CD4-positive, alpha-beta T cell treated with Interleukin-6 for 4 hours (primary cell): ENCODE results near the gene TFF3.
"Not testable (repeated sequence)": the region's sequence is repeated elsewhere in the genome, so short reads cannot be mapped to it uniquely, and the experiment has no call there.

Experiments
- DNase-seq: peaks from one replicate; pipeline ENCODE4 v3.0.0-alpha.2; 2020; ENCODE audit warnings: mixed read lengths

Gene TFF3

DNA sequence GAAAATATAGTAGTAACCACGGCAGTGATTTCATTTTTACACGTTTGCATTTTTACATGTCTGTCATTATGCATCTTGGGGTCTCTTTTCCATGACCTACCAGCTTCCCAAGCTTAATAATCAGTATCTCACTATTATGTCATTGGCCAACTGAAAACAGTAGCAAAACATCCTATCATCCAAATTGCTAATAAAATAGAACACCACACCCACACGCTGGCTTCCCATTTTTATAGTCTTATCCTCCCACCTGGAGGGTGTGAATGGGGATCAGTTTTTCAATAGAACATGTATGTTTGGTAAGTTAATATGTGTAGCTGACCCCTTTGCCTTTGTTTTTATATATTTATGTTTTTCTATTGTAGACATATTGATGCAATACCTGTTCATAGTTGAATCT, 11.8 kb downstream of the TFF3 start:
- no peak for DNase-seq

- DNase-seq, result no peak
These were observed 12.4 kb downstream of the TFF3 start for GRCh38 chr21:42302794-42303193.

- no peak for DNase-seq
These were observed 13.0 kb downstream of the TFF3 start for GRCh38 chr21:42302076-42302650.

DNA sequence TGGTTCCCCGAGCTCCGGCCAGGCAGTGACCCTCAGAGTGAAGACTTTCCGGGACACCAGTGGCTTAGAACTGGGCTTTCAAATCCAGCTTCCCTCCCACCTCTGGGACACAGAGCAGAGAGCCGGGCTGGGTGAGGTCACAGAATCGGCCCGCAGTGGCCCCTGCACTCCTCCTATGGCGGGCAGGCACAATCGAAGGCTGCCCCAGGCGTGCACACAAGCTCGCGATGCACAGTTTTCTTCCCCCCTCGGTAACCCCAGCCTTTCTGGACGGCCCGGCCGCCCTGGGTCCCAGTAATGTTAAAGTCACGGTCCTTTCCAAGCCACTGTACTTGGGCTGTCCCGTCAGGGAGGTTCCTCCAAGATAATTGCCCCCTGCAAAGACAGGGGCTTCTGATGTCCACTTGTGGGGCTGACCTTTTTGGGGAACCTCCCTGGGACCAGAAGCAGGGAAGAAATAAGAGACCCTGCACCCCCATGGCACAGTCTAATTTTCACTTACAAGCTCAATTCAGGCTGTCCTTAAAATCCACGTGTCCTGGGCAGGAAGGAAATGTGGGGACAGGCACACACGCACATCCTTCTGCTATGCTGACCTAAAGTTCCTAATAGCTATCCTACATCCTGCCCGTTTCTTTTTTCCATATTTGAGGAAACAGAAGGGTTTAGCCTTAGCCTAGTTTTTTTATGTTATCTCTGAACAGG, 13.7 kb downstream of the TFF3 start:
- no peak for DNase-seq

DNA sequence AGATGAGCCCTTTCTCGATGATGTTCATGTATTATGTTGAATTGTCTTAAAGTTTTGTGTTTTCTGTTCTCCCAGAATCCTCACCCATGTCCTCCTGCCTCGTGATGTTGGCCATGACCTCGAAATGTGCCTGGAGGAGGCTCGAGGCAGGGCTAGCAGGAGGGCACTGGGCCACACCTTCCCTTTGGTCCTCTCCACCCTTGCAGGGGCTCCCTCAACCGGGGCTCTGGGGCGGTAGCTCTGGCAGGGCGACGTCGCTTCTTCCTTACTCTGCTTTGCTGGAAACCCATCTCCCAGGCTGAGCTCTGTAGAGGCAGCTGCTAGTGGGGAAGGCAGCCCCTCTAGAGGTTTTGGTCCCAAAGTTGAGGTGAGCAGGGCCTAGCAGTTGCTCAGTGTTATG, 14.3 kb downstream of the TFF3 start:
- no peak for DNase-seq

- DNase-seq, result no peak
These were observed 15.1 kb downstream of the TFF3 start for GRCh38 chr21:42300045-42300583.

DNA sequence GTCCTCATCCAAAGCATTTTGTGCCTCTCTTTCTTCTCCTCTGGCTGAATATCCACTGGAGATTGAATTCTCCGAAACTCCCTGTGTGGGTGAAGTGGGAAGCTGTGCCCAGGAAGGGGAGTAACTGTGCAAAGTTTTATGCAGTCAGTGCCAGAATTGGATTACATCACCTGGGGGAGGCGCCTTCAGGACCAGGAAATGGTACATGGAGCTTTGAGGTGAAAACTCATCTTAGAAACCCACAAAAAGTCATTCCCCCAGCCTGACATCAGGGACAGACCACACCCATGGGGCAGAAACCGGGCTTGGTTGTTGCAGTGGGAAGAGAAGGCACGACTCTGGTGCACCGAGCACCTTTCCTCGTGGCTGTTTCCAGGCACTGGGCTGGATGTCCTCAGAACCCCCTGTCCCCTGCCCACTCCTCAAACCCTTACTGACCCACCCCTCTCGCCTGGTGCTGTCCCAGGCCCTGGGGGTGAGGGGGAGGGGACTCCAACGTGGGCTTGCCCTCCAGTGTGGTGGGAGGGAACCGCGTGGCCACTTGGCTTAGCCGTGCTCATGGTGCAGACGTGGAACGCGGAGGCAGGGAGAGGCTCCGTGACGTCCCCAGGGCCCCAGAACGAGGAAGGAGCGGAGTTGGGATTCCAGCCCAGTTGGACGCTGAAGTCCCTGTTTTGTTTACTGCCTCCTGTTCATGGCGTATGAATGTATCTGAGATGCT, 15.7 kb downstream of the TFF3 start:
- DNase-seq, result peak; percentile 9

DNA sequence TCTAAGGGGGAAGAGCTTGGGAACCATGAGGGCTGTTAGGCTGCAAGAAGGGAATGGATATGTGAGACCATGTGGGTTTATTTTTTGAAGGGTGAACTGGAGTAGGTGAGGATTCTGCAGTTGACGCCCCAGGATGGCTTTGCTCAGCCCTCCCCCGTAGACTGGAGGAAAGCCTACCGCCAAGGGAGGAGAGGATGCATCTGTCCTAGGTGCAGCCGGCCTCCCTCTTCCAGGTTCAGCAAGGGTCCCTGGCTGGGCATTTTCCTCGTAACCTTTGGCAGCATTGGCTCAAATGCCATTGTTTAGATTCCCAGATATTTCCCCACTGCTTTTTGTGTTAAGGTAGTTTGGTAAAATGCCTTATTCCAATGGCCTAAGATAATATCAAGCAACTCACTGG, 16.6 kb downstream of the TFF3 start:
- no peak for DNase-seq

- no peak for DNase-seq
These were observed 17.0 kb downstream of the TFF3 start for GRCh38 chr21:42298237-42298636.

GRCh38 chr21:42297377-42297776, 17.8 kb downstream of the TFF3 start:
- DNase-seq, result no peak

- DNase-seq, result no peak
These were observed 18.7 kb downstream of the TFF3 start for GRCh38 chr21:42296501-42296900.

DNA sequence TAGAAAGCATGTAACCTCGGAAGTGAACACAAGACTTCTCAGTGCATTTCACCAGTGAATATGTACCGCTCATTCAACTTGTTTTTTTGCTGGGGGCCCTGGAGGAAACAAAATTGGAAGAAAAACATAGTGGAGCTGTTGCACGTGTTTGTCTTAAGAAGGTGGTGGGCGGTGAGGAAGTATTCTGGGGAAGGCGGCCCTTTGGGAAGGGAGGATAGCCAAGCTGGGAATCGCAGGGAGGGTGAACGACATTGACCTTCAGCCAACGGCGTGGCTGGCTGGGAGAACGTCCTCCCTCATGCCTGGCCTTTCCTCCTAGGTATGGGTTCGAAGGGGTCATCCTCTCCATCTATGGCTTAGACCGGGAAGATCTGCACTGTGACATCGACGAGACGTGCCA, 19.4 kb downstream of the TFF3 start:
- DNase-seq, result no peak

DNA sequence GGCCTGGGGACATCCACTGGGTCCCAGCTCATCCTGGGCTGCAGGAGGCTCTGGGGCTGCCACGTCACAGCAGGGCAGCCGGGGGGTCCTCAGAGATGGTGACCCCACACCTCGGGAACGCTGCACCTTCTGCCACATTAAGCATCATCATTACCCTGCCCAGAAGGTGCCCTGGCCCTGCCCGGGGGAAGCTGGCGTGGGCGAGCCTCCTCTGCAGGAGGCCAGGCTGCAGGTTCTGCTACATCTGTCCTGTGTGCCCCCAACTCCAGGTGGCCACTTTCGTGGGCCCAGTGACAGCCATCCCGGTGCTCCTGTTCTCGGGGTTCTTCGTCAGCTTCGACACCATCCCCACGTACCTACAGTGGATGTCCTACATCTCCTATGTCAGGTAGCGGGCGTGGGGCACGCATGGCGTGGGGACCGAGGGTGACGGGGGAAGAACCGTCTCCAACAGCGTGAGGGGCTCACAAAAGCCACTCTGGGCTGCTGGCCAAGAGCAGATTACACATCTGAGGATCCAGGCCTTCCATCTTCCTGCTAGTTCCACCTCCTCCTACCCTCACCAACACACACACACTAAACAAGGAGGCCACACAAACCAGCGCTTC, 20.8 kb downstream of the TFF3 start:
- no peak for DNase-seq

- no peak for DNase-seq
These were observed 21.4 kb downstream of the TFF3 start for GRCh38 chr21:42293649-42294272.

GRCh38 chr21:42292563-42293142, 22.6 kb downstream of the TFF3 start:
- DNase-seq, result not testable (repeated sequence)

DNA sequence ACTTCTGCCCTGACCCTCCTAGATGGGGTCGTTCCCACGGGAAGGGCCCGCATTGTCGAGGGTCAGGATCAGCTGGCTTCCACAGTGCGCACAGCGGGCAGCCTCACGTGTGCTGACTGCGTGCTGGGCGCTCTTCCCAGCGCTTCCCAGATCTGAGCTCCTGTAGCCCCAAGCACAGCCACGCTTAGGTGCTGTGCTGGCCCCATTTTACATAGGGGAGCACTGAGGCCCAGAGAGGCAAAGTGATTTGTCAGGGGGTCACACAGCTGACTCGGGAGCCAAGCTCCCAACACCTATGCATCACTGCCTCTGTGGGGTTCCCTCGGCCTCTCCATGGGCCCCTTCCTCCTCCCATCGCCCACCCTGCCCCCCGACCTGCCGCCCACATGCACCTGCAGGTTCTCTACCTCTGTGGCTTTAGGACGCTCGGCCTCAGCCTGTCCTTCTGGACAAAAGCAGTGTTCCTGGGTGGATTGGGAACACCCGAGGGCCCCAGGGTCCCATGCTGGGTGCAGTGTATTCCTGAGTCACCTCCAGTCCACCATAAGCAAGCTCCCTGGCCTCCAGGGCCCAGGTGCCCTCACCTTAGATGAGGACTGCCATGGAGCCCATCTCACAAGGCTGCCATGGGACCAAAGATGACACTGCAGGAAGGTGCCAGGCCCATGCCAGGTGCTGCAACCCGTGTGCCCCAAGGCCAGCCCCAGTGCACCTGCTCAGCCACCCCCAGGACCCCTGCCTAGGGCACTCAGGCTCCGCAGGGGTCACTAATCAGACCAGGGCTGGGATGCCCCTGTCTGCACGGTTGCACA, 23.3 kb downstream of the TFF3 start:
- DNase-seq, result no peak

- no peak for DNase-seq
These were observed 24.0 kb downstream of the TFF3 start for GRCh38 chr21:42291003-42291750.

DNA sequence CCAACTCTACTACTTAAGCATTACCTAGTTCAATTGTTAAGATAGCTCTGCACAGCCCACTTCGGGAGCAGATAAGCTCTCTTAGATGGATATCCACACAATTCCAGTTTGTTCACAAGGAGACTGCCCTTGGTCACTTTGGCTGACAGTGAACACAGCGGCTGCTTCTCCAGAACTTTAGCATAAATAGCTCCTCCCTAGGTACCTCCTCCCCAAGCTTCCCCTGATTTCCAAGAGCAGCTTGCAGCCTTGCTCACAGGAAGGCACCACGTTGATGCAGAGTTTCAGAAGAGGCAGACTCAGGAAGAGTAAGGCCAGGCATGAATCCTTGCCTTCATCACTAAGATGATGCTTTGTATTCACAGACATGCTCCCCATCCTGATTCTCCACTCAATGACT, 24.7 kb downstream of the TFF3 start:
- DNase-seq, result no peak

- DNase-seq, result no peak
These were observed 25.3 kb downstream of the TFF3 start for GRCh38 chr21:42289926-42290325.

GRCh38 chr21:42288962-42289361, 26.2 kb downstream of the TFF3 start:
- DNase-seq, result no peak
